Hepatocyte (in vitro differentiated cells): ENCODE data around the gene GOLM1.

Experiments
- CTCF ChIP-seq: fragments of 200-600 bp; sonication (generic); IDR thresholded peaks from 2 replicates; pipeline ENCODE4 v1.5.1; 2016; ENCODE audit warnings: antibody characterized with exemption, mild to moderate bottlenecking; ENCODE audit not compliant: poor library complexity
- EZH2 ChIP-seq: fragments of 200-600 bp; sonication (generic); IDR thresholded peaks from 2 replicates; pipeline ENCODE4 v1.6.1; 2016; ENCODE audit warnings: antibody characterized with exemption, mild to moderate bottlenecking, borderline replicate concordance
- EZH2phosphoT487 ChIP-seq: fragments of 200-600 bp; sonication (generic); IDR thresholded peaks from one replicate; pipeline ENCODE4 v1.6.1; 2018; ENCODE audit warnings: antibody characterized with exemption, mild to moderate bottlenecking, low read depth, moderate library complexity; ENCODE audit not compliant: unreplicated experiment, severe bottlenecking

DNA sequence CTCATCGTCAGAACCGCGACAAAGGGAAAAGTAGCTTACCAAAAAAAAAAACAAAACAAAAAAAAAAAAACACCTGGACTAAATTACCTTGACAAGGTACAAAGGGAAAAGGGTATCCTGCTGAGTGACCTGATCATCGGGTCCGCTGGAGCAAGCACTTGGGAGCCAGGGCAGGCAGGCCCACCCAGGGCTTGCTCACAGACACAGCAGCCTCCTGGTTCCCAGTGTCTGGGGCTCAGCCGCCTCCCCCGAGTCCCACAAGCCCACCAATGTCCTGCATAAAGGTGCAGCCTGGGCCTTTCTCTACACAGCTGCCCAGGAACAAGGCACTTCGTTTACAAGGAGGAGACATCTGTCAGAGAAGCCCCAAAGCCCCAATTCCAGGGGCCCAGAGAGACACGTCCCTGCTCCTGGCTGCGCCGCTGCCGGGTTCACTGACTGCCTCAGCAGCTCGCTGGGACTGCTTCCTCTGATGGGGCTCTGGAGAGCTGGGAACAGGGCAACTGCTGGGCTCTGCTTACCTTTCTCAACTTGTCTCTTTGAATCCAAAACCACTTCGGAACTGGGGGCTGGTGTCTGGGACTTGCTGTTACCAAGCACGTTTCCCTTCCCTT lies 63.4 kb downstream of the GOLM1 start:
- no peak for TF ChIP-seq CTCF
- TF ChIP-seq EZH2phosphoT487: no peak
- no peak for TF ChIP-seq EZH2
